OCI-LY3 (cell line): ENCODE data around the gene TSHR.

Source experiments
- H2AFZ ChIP-seq: fragments of 200-600, 300-600 bp; shearing (Covaris generic); 2 replicates; pipeline ENCODE4 v1.6.0; 2014; ENCODE audit warnings: antibody characterized with exemption, low read depth, low read length
- H3K27ac ChIP-seq: fragments of 200-600, 300-600 bp; sonication (generic); 2 replicates; pipeline ENCODE4 v1.5.1; 2014; ENCODE audit warnings: mild to moderate bottlenecking, low read length, moderate library complexity, mixed read lengths
- H3K27me3 ChIP-seq: fragments of 200-600, 300-600 bp; sonication (generic); 2 replicates; pipeline ENCODE4 v1.6.1; 2014; ENCODE audit warnings: low read depth, low read length, mixed read lengths
- H3K36me3 ChIP-seq: fragments of 200-600, 300-600 bp; sonication (generic); replicated peaks from 2 replicates; pipeline ENCODE3; 2014; ENCODE audit warnings: low read depth, low read length, mixed read lengths
- H3K4me1 ChIP-seq: fragments of 300-600, 200-600 bp; sonication (generic); 2 replicates; pipeline ENCODE4 v1.6.1; 2014; ENCODE audit warnings: low read length, mixed read lengths
- H3K4me2 ChIP-seq: fragments of 200-600, 300-600 bp; sonication (generic); 2 replicates; pipeline ENCODE4 v1.6.1; 2014; ENCODE audit warnings: low read length, mixed read lengths
- H3K4me3 ChIP-seq: fragments of 300-600, 200-600 bp; sonication (generic); 2 replicates; pipeline ENCODE4 v1.5.1; 2014; ENCODE audit warnings: antibody characterized with exemption, mild to moderate bottlenecking, low read length, moderate library complexity
- H3K79me2 ChIP-seq: fragments of 300-600, 200-600 bp; shearing (Covaris generic); 2 replicates; pipeline ENCODE4 v1.6.1; 2014; ENCODE audit warnings: mild to moderate bottlenecking, low read length, mixed read lengths
- H3K9ac ChIP-seq: fragments of 300-600, 200-600 bp; shearing (Covaris generic); 2 replicates; pipeline ENCODE4 v1.6.0; 2014; ENCODE audit warnings: mild to moderate bottlenecking, low read length, moderate library complexity
- H3K9me3 ChIP-seq: fragments of 200-600, 300-600 bp; shearing (Covaris generic); 2 replicates; pipeline ENCODE4 v1.6.1; 2014; ENCODE audit warnings: low read length, mixed read lengths; ENCODE audit not compliant: insufficient read depth
- H4K20me1 ChIP-seq: fragments of 200-600, 300-600 bp; sonication (generic); 2 replicates; pipeline ENCODE4 v1.6.1; 2016; ENCODE audit warnings: low read length, mixed read lengths; ENCODE audit not compliant: insufficient read depth
- EZH2phosphoT487 ChIP-seq: fragments of 200-600 bp; shearing (Covaris generic); IDR thresholded peaks from 2 replicates; pipeline ENCODE4 v1.6.1; 2018; ENCODE audit warnings: antibody characterized with exemption, mixed run types, low read depth
- TF ChIP-seq, protein P1 (sequence below): fragments of 200-600, 300-600 bp; sonication (generic); IDR thresholded peaks from 2 replicates; pipeline ENCODE4 v1.5.1; 2014; ENCODE audit warnings: antibody characterized with exemption, low read length, low read depth

TSHR gene

DNA sequence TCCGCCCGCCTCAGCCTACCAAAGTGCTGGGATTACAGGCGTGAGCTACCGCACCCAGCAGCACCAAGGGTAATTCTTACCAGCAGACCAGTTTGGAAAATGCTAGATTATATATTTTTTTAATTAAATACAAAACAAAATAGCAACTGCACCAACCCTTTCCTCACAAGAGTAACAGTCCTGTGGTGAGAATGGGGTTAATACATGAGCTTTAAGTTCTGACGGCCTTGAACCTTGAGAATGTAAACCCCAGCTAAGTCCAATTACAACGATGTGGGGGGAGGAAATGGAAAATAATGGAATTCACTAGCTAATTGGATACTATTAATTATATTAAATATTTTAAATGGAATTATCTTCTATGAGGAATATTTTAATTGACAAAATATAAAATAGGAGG is 183.0 kb downstream of the TSHR start:
- Histone ChIP-seq H3K36me3 (no peaks in the 10 kb centered on the region), H4K20me1 (no peaks in the 10 kb centered on the region), H3K4me2 (no peak overlapping the region), H3K9ac (no peak overlapping the region), H3K79me2 (no peaks in the 10 kb centered on the region), H3K9me3 (no peaks in the 10 kb centered on the region), H3K4me3 (no peak overlapping the region), H2AFZ (no peak overlapping the region), H3K4me1 (no peaks in the 10 kb centered on the region), H3K27ac (no peak overlapping the region), H3K27me3 (no peaks in the 10 kb centered on the region)
- TF ChIP-seq EZH2phosphoT487, result no peak
- TF ChIP-seq, protein P1, sequence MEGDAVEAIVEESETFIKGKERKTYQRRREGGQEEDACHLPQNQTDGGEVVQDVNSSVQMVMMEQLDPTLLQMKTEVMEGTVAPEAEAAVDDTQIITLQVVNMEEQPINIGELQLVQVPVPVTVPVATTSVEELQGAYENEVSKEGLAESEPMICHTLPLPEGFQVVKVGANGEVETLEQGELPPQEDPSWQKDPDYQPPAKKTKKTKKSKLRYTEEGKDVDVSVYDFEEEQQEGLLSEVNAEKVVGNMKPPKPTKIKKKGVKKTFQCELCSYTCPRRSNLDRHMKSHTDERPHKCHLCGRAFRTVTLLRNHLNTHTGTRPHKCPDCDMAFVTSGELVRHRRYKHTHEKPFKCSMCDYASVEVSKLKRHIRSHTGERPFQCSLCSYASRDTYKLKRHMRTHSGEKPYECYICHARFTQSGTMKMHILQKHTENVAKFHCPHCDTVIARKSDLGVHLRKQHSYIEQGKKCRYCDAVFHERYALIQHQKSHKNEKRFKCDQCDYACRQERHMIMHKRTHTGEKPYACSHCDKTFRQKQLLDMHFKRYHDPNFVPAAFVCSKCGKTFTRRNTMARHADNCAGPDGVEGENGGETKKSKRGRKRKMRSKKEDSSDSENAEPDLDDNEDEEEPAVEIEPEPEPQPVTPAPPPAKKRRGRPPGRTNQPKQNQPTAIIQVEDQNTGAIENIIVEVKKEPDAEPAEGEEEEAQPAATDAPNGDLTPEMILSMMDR, result no peak

DNA sequence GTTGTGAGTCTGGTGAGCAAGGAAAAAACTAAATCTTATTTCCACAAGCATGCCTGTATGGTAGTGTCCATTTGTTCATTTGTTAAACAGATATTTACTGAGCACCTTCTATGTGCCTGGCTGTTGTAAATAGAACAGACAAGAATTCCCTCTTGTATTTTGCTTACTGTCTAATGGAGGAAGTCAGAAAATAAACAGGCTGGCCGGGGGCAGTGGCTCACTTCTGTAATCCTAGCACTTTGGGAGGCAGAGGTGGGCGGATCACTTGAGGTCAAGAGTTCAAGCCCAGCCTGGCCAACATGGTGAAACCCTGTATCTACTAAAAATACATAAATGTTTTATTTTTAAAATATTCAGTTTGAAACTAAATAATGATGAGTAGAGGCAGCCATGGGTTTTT is 186.0 kb downstream of the TSHR start:
- Histone ChIP-seq H3K79me2 (no peaks in the 10 kb centered on the region), H3K9me3 (no peaks in the 10 kb centered on the region), H3K27me3 (no peaks in the 10 kb centered on the region), H3K4me2 (no peak overlapping the region), H3K4me3 (no peak overlapping the region), H4K20me1 (no peaks in the 10 kb centered on the region), H3K36me3 (no peaks in the 10 kb centered on the region), H3K9ac (no peak overlapping the region), H3K4me1 (no peaks in the 10 kb centered on the region), H2AFZ (no peak overlapping the region), H3K27ac (no peak overlapping the region)
- TF ChIP-seq, protein P1, result no peak
- TF ChIP-seq EZH2phosphoT487, result no peak

DNA sequence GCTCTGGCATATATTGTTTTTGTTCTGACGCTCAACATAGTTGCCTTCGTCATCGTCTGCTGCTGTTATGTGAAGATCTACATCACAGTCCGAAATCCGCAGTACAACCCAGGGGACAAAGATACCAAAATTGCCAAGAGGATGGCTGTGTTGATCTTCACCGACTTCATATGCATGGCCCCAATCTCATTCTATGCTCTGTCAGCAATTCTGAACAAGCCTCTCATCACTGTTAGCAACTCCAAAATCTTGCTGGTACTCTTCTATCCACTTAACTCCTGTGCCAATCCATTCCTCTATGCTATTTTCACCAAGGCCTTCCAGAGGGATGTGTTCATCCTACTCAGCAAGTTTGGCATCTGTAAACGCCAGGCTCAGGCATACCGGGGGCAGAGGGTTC is 188.4 kb downstream of the TSHR start:
- no peak overlapping the region for H3K4me2 ChIP-seq
- no peak overlapping the region for H3K9ac ChIP-seq
- H4K20me1 ChIP-seq, result no peaks in the 10 kb centered on the region
- peaks cover 6% of the 10 kb centered on the region for H3K4me1 ChIP-seq
- H3K27me3 ChIP-seq, result no peaks in the 10 kb centered on the region
- no peaks in the 10 kb centered on the region for H3K79me2 ChIP-seq
- TF ChIP-seq, protein P1, result no peak
- TF ChIP-seq EZH2phosphoT487, result no peak
- H2AFZ ChIP-seq, result no peak overlapping the region
- no peaks in the 10 kb centered on the region for H3K36me3 ChIP-seq
- no peak overlapping the region for H3K4me3 ChIP-seq
- H3K9me3 ChIP-seq, result no peaks in the 10 kb centered on the region
- no peak overlapping the region for H3K27ac ChIP-seq

DNA sequence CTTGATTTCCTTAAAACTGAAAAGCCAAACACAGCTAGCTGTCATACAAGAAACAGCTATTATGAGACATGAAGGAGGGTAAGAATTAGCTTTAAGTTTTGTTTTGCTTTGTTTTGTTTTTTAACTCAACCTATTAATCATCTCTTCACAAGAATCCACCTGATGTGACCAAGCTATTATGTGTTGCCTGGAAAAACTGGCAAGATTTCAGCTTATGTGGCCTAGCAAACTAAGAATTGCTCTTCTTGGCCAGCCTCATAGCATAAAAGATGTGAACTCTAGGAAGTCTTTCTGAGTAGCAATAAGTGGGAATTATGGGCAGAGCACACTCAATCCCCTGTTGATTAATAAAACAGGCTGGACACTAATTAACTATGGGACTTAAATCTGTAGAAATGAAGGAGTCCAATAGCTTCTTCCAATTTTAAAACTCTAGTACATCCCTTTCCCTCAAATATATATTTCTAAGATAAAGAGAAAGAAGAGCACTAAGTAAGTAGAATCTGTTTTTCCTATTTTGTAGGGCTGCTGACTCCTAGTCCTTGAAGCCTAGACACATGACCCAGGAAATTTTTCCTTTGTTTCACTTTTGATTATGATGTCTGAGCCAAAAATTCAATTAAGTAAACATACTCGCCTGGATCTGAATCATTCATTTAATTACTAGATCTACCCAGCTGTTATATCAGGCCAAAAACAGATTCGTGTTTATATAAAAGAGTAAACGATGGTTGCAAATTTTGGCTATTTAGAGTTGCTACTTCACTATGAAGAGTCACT is 189.6 kb downstream of the TSHR start:
- no peak overlapping the region for H2AFZ ChIP-seq
- no peak overlapping the region for H3K4me2 ChIP-seq
- H3K27me3 ChIP-seq, result no peaks in the 10 kb centered on the region
- H3K36me3 ChIP-seq, result no peaks in the 10 kb centered on the region
- H4K20me1 ChIP-seq, result no peaks in the 10 kb centered on the region
- no peaks in the 10 kb centered on the region for H3K79me2 ChIP-seq
- H3K27ac ChIP-seq, result no peak overlapping the region
- TF ChIP-seq, protein P1, result no peak
- no peak for TF ChIP-seq EZH2phosphoT487
- H3K9ac ChIP-seq, result no peak overlapping the region
- H3K4me1 ChIP-seq, result peaks cover 6% of the 10 kb centered on the region
- no peak overlapping the region for H3K4me3 ChIP-seq
- H3K9me3 ChIP-seq, result no peaks in the 10 kb centered on the region
